T-helper 2 cell treated with Interferon-gamma antibody and Interleukin-4, amounts not matched to agents 5 μg/mL and 100 μg/mL, for 36 hours (primary cell): ENCODE data around the gene ZACN.
"Not testable (repeated sequence)": the region's sequence is repeated elsewhere in the genome, so short reads cannot be mapped to it uniquely, and the experiment has no call there.

Source experiments
- DNase-seq: peaks from one replicate; pipeline ENCODE4 v3.0.0; 2021; ENCODE audit warnings: low spot score
- H3K27ac Mint-ChIP-seq: one replicate; pipeline ENCODE4 v1.8.0; 2021; ENCODE audit warnings: mild to moderate bottlenecking, mixed read lengths
- H3K27me3 Mint-ChIP-seq: one replicate; pipeline ENCODE4 v1.8.0; 2021; ENCODE audit warnings: low read depth, mixed read lengths
- H3K36me3 Mint-ChIP-seq: one replicate; pipeline ENCODE4 v1.8.0; 2021; ENCODE audit warnings: low read depth, mixed read lengths
- H3K4me1 Mint-ChIP-seq: one replicate; pipeline ENCODE4 v1.8.0; 2021; ENCODE audit warnings: low read depth, mixed read lengths
- H3K4me3 Mint-ChIP-seq: one replicate; pipeline ENCODE4 v1.8.0; 2022; ENCODE audit warnings: mild to moderate bottlenecking, moderate library complexity, mixed read lengths
- H3K9me3 Mint-ChIP-seq: one replicate; pipeline ENCODE4 v1.8.0; 2021; ENCODE audit warnings: mixed read lengths

The ZACN gene

DNA sequence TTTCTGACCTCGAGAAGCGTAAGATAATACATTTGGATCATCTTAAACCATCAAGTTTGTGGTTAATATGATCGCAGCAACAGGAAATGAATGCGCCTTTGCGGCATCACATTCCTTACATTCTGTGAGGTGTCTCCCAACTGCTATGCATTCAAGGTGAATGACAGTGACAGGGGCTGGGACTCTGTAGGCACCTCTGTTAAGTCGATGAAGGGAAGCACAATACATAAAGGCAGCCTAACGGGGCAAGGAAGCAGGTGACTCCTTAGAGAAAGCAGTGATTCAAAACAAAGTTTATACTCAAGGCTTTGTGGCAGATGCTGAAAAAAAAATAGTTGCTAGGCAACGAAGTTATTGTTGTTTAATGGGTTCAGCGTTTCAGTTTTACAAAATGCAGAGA is 30.3 kb upstream of the ZACN start:
- H3K9me3 Mint-ChIP-seq = no peaks in the 10 kb centered on the region
- H3K4me1 Mint-ChIP-seq = peaks cover 8% of the 10 kb centered on the region
- H3K4me3 Mint-ChIP-seq = no peak overlapping the region
- no peaks in the 10 kb centered on the region for H3K27me3 Mint-ChIP-seq
- peaks cover 60% of the 10 kb centered on the region for H3K36me3 Mint-ChIP-seq
- DNase-seq = no peak
- H3K27ac Mint-ChIP-seq = peak overlapping the region; percentile 58

- H3K4me3 Mint-ChIP-seq = no peak overlapping the region
- H3K36me3 Mint-ChIP-seq = peaks cover 60% of the 10 kb centered on the region
- DNase-seq = no peak
- H3K27ac Mint-ChIP-seq = peak overlapping the region; percentile 58
- H3K27me3 Mint-ChIP-seq = no peaks in the 10 kb centered on the region
- H3K4me1 Mint-ChIP-seq = peaks cover 13% of the 10 kb centered on the region
- H3K9me3 Mint-ChIP-seq = no peaks in the 10 kb centered on the region
Observed at GRCh38 chr17:76049239-76049638, 29.7 kb upstream of the ZACN start.

DNA sequence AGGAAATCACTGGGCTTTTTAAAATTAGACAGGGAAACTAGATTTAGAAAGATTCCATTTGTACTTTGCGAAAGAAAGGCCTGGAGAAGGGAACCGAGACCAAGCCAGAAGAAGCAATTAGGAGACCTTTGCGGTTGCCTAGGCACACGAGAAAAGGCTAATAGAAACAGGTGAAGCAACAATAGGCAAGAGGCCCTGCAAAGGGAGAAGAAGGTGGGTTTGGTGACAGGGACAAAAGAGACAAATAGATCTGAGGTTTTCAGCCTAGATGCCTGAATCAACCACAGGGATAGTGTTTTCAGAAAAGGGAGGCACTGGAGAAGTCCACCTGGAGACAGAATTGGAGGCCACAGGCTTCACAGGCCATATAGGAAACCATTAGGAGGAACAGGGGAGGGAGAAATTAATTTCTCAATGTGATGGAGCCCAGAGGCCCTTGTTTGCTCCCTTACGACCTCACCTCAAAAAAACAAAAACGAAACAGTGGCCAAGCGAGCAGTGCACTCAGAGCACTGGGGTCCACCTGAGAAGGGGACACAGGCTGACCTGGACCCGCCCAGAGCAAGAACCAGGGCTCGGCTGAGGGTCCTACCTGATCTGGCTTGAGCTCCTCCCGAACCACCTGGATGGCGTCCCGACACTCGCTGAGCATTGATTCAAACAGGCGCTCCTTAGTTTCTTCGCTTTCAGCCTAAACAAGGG is 29.0 kb upstream of the ZACN start:
- Mint-ChIP-seq H3K9me3 (no peaks in the 10 kb centered on the region), H3K4me3 (no peak overlapping the region), H3K27ac (no peak overlapping the region), H3K4me1 (peaks cover 13% of the 10 kb centered on the region), H3K36me3 (peaks cover 56% of the 10 kb centered on the region), H3K27me3 (no peaks in the 10 kb centered on the region)
- DNase-seq = no peak

DNA sequence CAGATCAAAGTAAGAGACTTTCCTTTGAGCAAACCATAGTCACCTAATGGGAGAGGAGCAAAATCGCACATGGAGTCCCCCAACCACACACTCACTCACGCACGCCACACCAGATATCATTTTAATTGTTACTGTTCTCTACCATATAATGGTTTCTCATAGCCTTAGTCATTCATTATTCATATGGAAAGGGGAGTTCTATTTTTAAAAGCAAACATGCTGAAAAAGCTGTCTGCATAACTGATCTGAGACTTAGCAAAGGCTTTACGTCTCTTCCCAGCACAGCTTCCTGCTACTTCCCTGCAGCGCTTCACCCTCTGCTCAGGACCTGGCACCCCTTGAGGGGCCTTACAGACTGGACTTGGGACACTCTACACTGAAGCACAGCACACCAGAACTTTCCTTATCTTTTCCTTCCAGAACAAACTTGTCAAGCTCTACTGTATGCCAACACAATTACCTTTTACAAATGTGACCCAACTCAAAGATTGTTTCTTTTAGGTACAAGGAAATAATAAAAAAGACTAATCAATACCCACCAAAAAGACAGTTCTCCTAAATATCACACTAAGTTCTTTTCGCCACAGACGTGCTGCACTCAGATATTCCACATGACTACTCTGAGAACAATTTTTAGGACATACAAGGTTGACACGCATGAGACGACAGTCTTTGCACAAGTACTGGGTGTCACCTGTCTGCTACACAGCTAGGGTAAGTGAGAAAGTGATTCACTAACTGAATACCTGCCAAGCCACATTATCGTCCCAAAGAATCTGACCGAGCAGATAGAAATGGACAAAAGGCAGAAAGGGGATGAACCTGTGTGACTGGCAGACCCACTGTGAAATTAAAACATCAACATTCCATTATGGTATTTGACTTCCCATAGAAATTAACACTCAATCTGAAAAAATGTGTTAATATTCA is 28.2 kb upstream of the ZACN start:
- H3K36me3 Mint-ChIP-seq = peaks cover 50% of the 10 kb centered on the region
- no peak overlapping the region for H3K27ac Mint-ChIP-seq
- H3K4me3 Mint-ChIP-seq = no peak overlapping the region
- H3K27me3 Mint-ChIP-seq = no peaks in the 10 kb centered on the region
- peaks cover 13% of the 10 kb centered on the region for H3K4me1 Mint-ChIP-seq
- H3K9me3 Mint-ChIP-seq = no peaks in the 10 kb centered on the region
- DNase-seq = no peak

GRCh38 chr17:76051561-76051960 is 27.4 kb upstream of the ZACN start:
- no peak overlapping the region for H3K4me3 Mint-ChIP-seq
- no peak overlapping the region for H3K27ac Mint-ChIP-seq
- H3K36me3 Mint-ChIP-seq = peaks cover 51% of the 10 kb centered on the region
- peaks cover 13% of the 10 kb centered on the region for H3K4me1 Mint-ChIP-seq
- DNase-seq = no peak
- H3K9me3 Mint-ChIP-seq = no peaks in the 10 kb centered on the region
- no peaks in the 10 kb centered on the region for H3K27me3 Mint-ChIP-seq

GRCh38 chr17:76053246-76054111 is 25.5 kb upstream of the ZACN start:
- Mint-ChIP-seq H3K27me3 (no peaks in the 10 kb centered on the region), H3K9me3 (no peaks in the 10 kb centered on the region), H3K4me1 (peaks cover 13% of the 10 kb centered on the region), H3K36me3 (peaks cover 59% of the 10 kb centered on the region), H3K4me3 (no peak overlapping the region), H3K27ac (no peak overlapping the region)
- no peak for DNase-seq

- no peaks in the 10 kb centered on the region for H3K9me3 Mint-ChIP-seq
- H3K27ac Mint-ChIP-seq = no peak overlapping the region
- H3K36me3 Mint-ChIP-seq = peaks cover 59% of the 10 kb centered on the region
- no peaks in the 10 kb centered on the region for H3K27me3 Mint-ChIP-seq
- H3K4me1 Mint-ChIP-seq = peaks cover 11% of the 10 kb centered on the region
- H3K4me3 Mint-ChIP-seq = no peak overlapping the region
- DNase-seq = no peak
Observed at GRCh38 chr17:76054112-76054476, 24.9 kb upstream of the ZACN start.

DNA sequence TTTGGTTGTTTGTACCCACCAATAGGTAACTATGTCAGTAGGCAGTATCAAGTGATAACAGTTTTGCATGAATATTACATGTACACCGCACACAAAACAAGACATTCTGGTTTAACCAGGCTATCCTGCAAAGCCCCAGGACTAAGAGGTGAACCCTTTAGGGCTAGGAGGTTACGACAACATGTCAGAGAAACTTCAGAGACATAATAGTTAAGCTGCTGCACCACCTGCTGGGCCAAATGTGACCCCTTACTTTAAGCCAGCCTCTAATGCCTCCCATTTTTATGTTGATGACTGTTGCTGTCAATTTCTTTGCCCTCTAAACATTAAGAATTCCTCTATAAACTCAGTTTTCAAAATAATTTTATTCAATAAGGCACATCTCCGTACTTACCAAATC is 22.1 kb upstream of the ZACN start:
- H3K36me3 Mint-ChIP-seq = peaks cover 62% of the 10 kb centered on the region
- H3K4me3 Mint-ChIP-seq = no peak overlapping the region
- H3K27ac Mint-ChIP-seq = no peak overlapping the region

GRCh38 chr17:76058264-76058663 is 20.7 kb upstream of the ZACN start:
- not testable (repeated sequence) for H3K27ac Mint-ChIP-seq, H3K4me3 Mint-ChIP-seq, H3K27me3 Mint-ChIP-seq, DNase-seq, H3K9me3 Mint-ChIP-seq, H3K4me1 Mint-ChIP-seq
- peaks cover 70% of the 10 kb centered on the region for H3K36me3 Mint-ChIP-seq

More for the DNA sequence above, 22.1 kb upstream of the ZACN start:
- DNase-seq = no peak
- Mint-ChIP-seq H3K4me1 (peaks cover 8% of the 10 kb centered on the region), H3K27me3 (no peaks in the 10 kb centered on the region), H3K9me3 (no peaks in the 10 kb centered on the region)

GRCh38 chr17:76063875-76064546 is 15.0 kb upstream of the ZACN start:
- peak overlapping the region; percentile 77 for H3K27ac Mint-ChIP-seq
- DNase-seq = peak; percentile 54
- H3K4me1 Mint-ChIP-seq = peaks cover 13% of the 10 kb centered on the region
- H3K9me3 Mint-ChIP-seq = no peaks in the 10 kb centered on the region
- H3K4me3 Mint-ChIP-seq = peak overlapping the region; percentile 64
- H3K27me3 Mint-ChIP-seq = no peaks in the 10 kb centered on the region
- H3K36me3 Mint-ChIP-seq = peaks cover 62% of the 10 kb centered on the region

DNA sequence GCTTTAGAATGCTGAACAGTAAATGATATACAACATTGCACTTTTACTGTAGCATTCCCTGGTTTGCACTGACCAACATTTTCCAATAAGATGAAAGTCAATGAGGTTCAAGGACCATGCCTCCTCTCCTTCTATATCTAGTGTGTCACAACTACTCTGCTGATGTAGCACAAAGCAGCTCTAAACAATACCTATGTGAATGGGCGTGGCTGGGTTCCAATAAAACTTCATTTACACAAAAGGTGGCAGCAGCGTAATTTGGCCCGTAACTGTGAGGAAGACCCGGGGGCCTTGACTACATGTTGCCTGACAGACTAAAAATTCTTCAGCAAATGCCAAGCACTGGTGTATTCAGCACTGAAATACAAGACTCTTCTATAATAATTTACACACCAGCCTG is 13.2 kb upstream of the ZACN start:
- Mint-ChIP-seq H3K4me3 (no peak overlapping the region), H3K4me1 (peaks cover 19% of the 10 kb centered on the region), H3K27me3 (no peaks in the 10 kb centered on the region), H3K27ac (no peak overlapping the region), H3K9me3 (no peaks in the 10 kb centered on the region), H3K36me3 (peaks cover 55% of the 10 kb centered on the region)
- no peak for DNase-seq

- no peaks in the 10 kb centered on the region for H3K9me3 Mint-ChIP-seq
- peak overlapping the region; percentile 91 for H3K27ac Mint-ChIP-seq
- peaks cover 24% of the 10 kb centered on the region for H3K27me3 Mint-ChIP-seq
- DNase-seq = peak; percentile 55
- peaks cover 26% of the 10 kb centered on the region for H3K4me1 Mint-ChIP-seq
- peaks cover 18% of the 10 kb centered on the region for H3K36me3 Mint-ChIP-seq
- H3K4me3 Mint-ChIP-seq = peak overlapping the region; percentile 97
Observed at GRCh38 chr17:76071531-76072147, 7.3 kb upstream of the ZACN start.
